GM19238 (cell line): Measurements from ENCODE around the gene TMEM120B.
A peak's percentile ranks its signal among the peaks of the same experiment; 100 is the strongest.

Source experiments
- DNase-seq: peaks from one replicate; pipeline ENCODE4 v3.0.0; 2011; ENCODE audit warnings: low spot score; ENCODE audit not compliant: insufficient read length

The TMEM120B gene

GRCh38 chr12:121791671-121792551 lies 79.4 kb downstream of the TMEM120B start:
- DNase-seq = no peak

GRCh38 chr12:121792607-121793439 lies 80.3 kb downstream of the TMEM120B start:
- no peak for DNase-seq

- peak; percentile 54 for DNase-seq
These were observed 80.9 kb downstream of the TMEM120B start, which contains the start of gene RHOF for GRCh38 chr12:121793440-121793837. Gene RHOF (minus strand): TSS chr12:121793688. CDS start chr12:121793633, 55 bp downstream.

GRCh38 chr12:121793838-121794533 lies 81.4 kb downstream of the TMEM120B start:
- peak; percentile 90 for DNase-seq

- DNase-seq = no peak
These were observed 82.0 kb downstream of the TMEM120B start for GRCh38 chr12:121794534-121795033.

GRCh38 chr12:121795034-121795968 lies 82.7 kb downstream of the TMEM120B start:
- DNase-seq = peak; percentile 82

GRCh38 chr12:121796855-121797751 lies 84.6 kb downstream of the TMEM120B start:
- DNase-seq = no peak

GRCh38 chr12:121797937-121798786 lies 85.6 kb downstream of the TMEM120B start:
- DNase-seq = no peak

- DNase-seq = no peak
These were observed 86.2 kb downstream of the TMEM120B start for GRCh38 chr12:121798787-121799155.

- peak; percentile 63 for DNase-seq
These were observed 86.7 kb downstream of the TMEM120B start for GRCh38 chr12:121799156-121799841.

GRCh38 chr12:121799842-121800693 lies 87.5 kb downstream of the TMEM120B start:
- peak; percentile 80 for DNase-seq

GRCh38 chr12:121800694-121801594 lies 88.4 kb downstream of the TMEM120B start:
- DNase-seq = no peak

- no peak for DNase-seq
These were observed 89.3 kb downstream of the TMEM120B start for GRCh38 chr12:121801595-121802484.

GRCh38 chr12:121802485-121802842 lies 89.9 kb downstream of the TMEM120B start:
- no peak for DNase-seq
